Parietal lobe (tissue), 1 donor: Measurements from ENCODE around the gene TTC36. TPM values are rescaled to one million over a fixed set of nuclear protein-coding genes. Genes with fewer than 3 reads are reported as not detected.

Experiments used
- total RNA-seq: library from RNA; depleted of rRNA; stranded (reverse); fragments of >200 nt; gene quantifications from one replicate; pipeline ENCODE4 v1.2.3, GENCODE V29; 2014

TTC36 gene
- total RNA-seq, result 7.2 TPM

GRCh38 chr11:118527109-118527508 lies at the start of gene TTC36:
Gene TTC36 (plus strand): TSS chr11:118527474. CDS start chr11:118527495, 21 bp downstream.

GRCh38 chr11:118530683-118531596 lies 3.7 kb downstream of the TTC36 start, which contains the start of gene TMEM25:
Gene TMEM25 (plus strand): TSS chr11:118531192. CDS start chr11:118531802, 610 bp downstream.

GRCh38 chr11:118572061-118572980 lies 45.0 kb downstream of the TTC36 start, which contains the start of gene ARCN1:
Gene ARCN1 (plus strand): TSS chr11:118572409. CDS start chr11:118572548, 139 bp downstream.

Other genes with a start within 250 kb of the TTC36 start
- not detected for gene CD3E, start 222.7 kb upstream of the TTC36 start, total RNA-seq
- not detected for gene CD3D, start 184.8 kb upstream of the TTC36 start, total RNA-seq
- gene CD3G, start 183.1 kb upstream of the TTC36 start, total RNA-seq, result not detected
- 59.5 TPM for gene UBE4A, start 167.9 kb upstream of the TTC36 start, total RNA-seq
- 65.7 TPM for gene ATP5MG, start 125.9 kb upstream of the TTC36 start, total RNA-seq
- gene KMT2A, start 91.0 kb upstream of the TTC36 start, total RNA-seq, result 226 TPM
- 83.3 TPM for gene TMEM25, start 3.7 kb downstream of the TTC36 start, total RNA-seq
- gene IFT46, start 38.5 kb downstream of the TTC36 start, total RNA-seq, result 30.7 TPM
- gene ARCN1, start 44.9 kb downstream of the TTC36 start, total RNA-seq, result 65.4 TPM
- 129 TPM for gene PHLDB1, start 80.1 kb downstream of the TTC36 start, total RNA-seq
- gene TREH, start 152.2 kb downstream of the TTC36 start, total RNA-seq, result not detected